Measurements from ENCODE around the gene ANKRD55.
A peak's percentile ranks its signal among the peaks of the same experiment; 100 is the strongest.

ANKRD55 gene

DNA sequence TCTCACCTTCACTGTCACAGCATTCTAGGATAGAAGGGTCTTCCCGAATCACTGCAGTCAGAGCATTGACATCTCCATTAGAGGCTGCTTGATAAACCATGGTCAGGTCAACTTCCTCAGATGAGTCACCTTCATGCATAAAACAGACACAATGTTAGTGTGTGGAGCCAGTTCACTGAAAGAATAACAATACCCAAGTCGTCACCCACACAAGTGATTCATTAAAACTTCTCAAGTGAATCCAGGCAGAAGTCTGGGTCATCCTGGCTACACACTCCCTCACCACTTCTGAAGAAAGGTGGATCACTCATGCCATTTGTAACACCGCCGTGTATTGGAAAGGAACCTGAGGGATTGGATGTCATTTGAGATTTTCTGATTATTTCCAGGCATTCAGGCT, 49.6 kb downstream of the ANKRD55 start:
- H3K4me3 ChIP-seq (ENCODE audit: low read depth, low read length) = no peak overlapping the region
- no peak for TF ChIP-seq CTCF (IDR thresholded peaks at IDR 0.05; ENCODE audit: low read depth, low read length, missing control alignments)
- in situ Hi-C loops (cut with HindIII; ENCODE audit: low sequenced_read_pairs) = loop anchor here (25.0 kb wide), 1 partner anchor 196 kb away; the partner anchor contains the start of gene IL6ST
- peak; percentile 82 for DNase-seq (ENCODE audit: low read depth)

- no peak for DNase-seq (ENCODE audit: low read depth)
- no peak overlapping the region for H3K4me3 ChIP-seq (ENCODE audit: low read depth, low read length)
- in situ Hi-C loops (cut with HindIII; ENCODE audit: low sequenced_read_pairs) = loop anchor here (25.0 kb wide), 1 partner anchor 192 kb away; the partner anchor contains the start of gene IL6ST
- TF ChIP-seq CTCF (IDR thresholded peaks at IDR 0.05; ENCODE audit: low read depth, low read length, missing control alignments) = no peak
These were observed 53.7 kb downstream of the ANKRD55 start for GRCh38 chr5:56179442-56179841.

DNA sequence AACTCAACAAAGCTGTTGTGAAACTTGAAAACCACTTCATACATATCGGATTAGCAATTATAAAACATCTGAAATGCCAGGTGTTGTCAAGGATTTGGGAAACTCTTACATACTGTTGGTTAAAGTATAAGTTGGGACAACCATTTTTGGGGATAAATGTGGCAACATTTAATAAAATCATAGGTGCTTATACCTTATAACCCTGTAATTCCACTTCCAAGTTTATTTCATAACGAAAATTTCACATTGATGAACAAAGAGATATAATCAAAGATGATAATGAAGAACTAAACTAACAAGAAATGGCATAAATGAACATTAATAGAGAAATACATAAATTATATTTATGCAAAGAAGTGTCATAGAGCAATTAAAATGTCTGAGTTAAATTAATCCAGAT, 54.3 kb downstream of the ANKRD55 start:
- in situ Hi-C loops (cut with HindIII; ENCODE audit: low sequenced_read_pairs) = loop anchor here (25.0 kb wide), 1 partner anchor 192 kb away; the partner anchor contains the start of gene IL6ST
- no peak for DNase-seq (ENCODE audit: low read depth)
- no peak overlapping the region for H3K4me3 ChIP-seq (ENCODE audit: low read depth, low read length)
- TF ChIP-seq CTCF (IDR thresholded peaks at IDR 0.05; ENCODE audit: low read depth, low read length, missing control alignments) = no peak

DNA sequence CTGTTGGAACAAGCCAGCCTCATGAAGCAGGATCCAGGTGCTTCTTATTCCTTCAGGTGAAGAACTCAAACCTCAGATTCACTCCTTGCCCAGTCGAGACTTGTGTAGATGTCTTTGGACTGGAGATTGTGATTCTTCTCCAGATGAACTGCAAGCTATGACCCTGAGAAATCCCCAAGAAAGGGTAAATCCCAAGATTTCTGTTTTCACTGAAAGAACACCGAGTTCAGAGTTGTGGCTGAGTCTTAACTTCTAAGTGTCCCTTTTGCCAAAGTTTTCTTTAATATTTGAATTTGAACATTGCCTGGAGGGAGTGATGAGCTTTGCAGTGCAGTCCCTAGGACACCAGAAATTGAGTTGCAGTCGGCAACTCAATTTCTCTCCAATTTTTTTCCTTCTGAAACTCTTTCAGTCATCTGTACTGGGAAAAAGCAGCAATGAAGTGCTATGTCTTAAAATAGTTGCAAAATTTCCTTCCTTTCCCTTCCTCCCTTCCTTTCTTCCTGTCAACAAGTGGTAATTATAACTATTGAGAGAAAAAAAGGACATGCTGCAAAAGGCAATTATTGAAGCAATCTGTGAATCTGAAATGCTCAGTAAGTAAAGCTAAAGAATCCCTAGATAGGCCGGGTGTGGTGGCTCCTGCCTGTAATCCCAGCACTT, 56.1 kb downstream of the ANKRD55 start:
- no peak for DNase-seq (ENCODE audit: low read depth)
- in situ Hi-C loops (cut with HindIII; ENCODE audit: low sequenced_read_pairs) = loop anchor here (25.0 kb wide), 1 partner anchor 190 kb away; the partner anchor contains the start of gene IL6ST
- no peak for TF ChIP-seq CTCF (IDR thresholded peaks at IDR 0.05; ENCODE audit: low read depth, low read length, missing control alignments)
- no peak overlapping the region for H3K4me3 ChIP-seq (ENCODE audit: low read depth, low read length)

DNA sequence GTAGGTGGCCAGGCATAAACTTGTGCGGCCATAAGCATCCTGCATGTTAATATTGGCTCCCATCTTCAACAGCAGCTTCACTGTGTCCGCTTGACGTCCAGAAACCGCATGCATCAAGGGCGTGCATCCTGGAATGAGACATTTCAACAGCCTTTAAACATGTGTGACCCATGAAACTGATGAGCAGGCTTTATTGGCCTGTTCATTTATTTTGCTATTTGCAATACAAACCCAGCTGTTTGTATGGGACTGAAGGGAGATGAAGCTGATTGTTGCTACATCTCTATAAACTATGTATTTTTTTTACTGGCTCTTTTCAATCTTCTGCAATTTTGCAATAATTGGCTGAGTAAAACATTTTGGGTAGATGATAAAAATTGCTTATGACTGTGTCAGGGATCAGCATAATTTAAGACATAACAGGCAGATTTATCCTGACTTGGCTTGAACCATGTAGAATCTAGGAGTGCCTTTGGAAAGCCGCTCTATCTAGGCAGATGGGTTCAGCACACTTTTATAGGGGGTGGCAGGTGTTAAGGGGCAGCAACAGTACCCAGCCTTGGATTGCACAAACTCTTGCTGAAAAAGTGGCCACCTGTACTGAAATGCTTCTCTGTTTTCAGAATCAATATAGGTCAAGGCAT, 56.9 kb downstream of the ANKRD55 start:
- in situ Hi-C loops (cut with HindIII; ENCODE audit: low sequenced_read_pairs) = loop anchor here (25.0 kb wide), 1 partner anchor 189 kb away; the partner anchor contains the start of gene IL6ST
- no peak for DNase-seq (ENCODE audit: low read depth)
- H3K4me3 ChIP-seq (ENCODE audit: low read depth, low read length) = no peak overlapping the region
- TF ChIP-seq CTCF (IDR thresholded peaks at IDR 0.05; ENCODE audit: low read depth, low read length, missing control alignments) = no peak

GRCh38 chr5:56175488-56175887, 57.6 kb downstream of the ANKRD55 start:
- in situ Hi-C loops (cut with HindIII; ENCODE audit: low sequenced_read_pairs) = loop anchor here (25.0 kb wide), 1 partner anchor 188 kb away; the partner anchor contains the start of gene IL6ST
- no peak overlapping the region for H3K4me3 ChIP-seq (ENCODE audit: low read depth, low read length)
- peak; percentile 57 for DNase-seq (ENCODE audit: low read depth)
- no peak for TF ChIP-seq CTCF (IDR thresholded peaks at IDR 0.05; ENCODE audit: low read depth, low read length, missing control alignments)
